ENCODE measurements around the gene TAGAP. TPM values are rescaled to one million over a fixed set of nuclear protein-coding genes. Genes with fewer than 3 reads are reported as not detected.
A peak's percentile ranks its signal among the peaks of the same experiment; 100 is the strongest.

Gene TAGAP
- total RNA-seq, 1 experiment from 2014 or later, result 4.7 TPM

GRCh38 chr6:159063549-159063948, 18.8 kb upstream of the TAGAP start:
- no peak overlapping the region for H3K27ac ChIP-seq
- no peaks in the 10 kb centered on the region for H3K36me3 ChIP-seq
- no peak overlapping the region for H3K4me3 ChIP-seq
- no peaks in the 10 kb centered on the region for H3K9me3 ChIP-seq (replicated peaks)
- DNase-seq, result no peak
- H3K27me3 ChIP-seq, result no peaks in the 10 kb centered on the region; the same call in 1 of the 2 replicates
- H3K4me1 ChIP-seq, result no peaks in the 10 kb centered on the region

- no peak overlapping the region for H3K4me3 ChIP-seq
- no peaks in the 10 kb centered on the region for H3K36me3 ChIP-seq
- no peaks in the 10 kb centered on the region; the same call in 1 of the 2 replicates for H3K27me3 ChIP-seq
- no peak overlapping the region for H3K27ac ChIP-seq
- no peaks in the 10 kb centered on the region for H3K9me3 ChIP-seq (replicated peaks)
- no peaks in the 10 kb centered on the region for H3K4me1 ChIP-seq
- no peak for DNase-seq
Observed at GRCh38 chr6:159062976-159063375, 18.2 kb upstream of the TAGAP start.

- no peaks in the 10 kb centered on the region for H3K4me1 ChIP-seq
- H3K27ac ChIP-seq, result no peak overlapping the region
- H3K9me3 ChIP-seq (replicated peaks), result no peaks in the 10 kb centered on the region
- no peaks in the 10 kb centered on the region for H3K36me3 ChIP-seq
- no peak for DNase-seq
- no peaks in the 10 kb centered on the region; the same call in 1 of the 2 replicates for H3K27me3 ChIP-seq
- no peak overlapping the region for H3K4me3 ChIP-seq
Observed at GRCh38 chr6:159062564-159062945, 17.8 kb upstream of the TAGAP start.

GRCh38 chr6:159061805-159062563, 17.2 kb upstream of the TAGAP start:
- DNase-seq, result no peak
- no peak overlapping the region for H3K4me3 ChIP-seq
- no peaks in the 10 kb centered on the region for H3K4me1 ChIP-seq
- no peaks in the 10 kb centered on the region; the same call in 1 of the 2 replicates for H3K27me3 ChIP-seq
- H3K27ac ChIP-seq, result no peak overlapping the region
- H3K36me3 ChIP-seq, result no peaks in the 10 kb centered on the region
- H3K9me3 ChIP-seq (replicated peaks), result no peaks in the 10 kb centered on the region

GRCh38 chr6:159061146-159061545, 16.4 kb upstream of the TAGAP start:
- Histone ChIP-seq H3K27me3 (no peaks in the 10 kb centered on the region; the same call in 1 of the 2 replicates), H3K9me3 (replicated peaks) (no peaks in the 10 kb centered on the region), H3K36me3 (no peaks in the 10 kb centered on the region), H3K4me1 (no peaks in the 10 kb centered on the region), H3K4me3 (no peak overlapping the region), H3K27ac (no peak overlapping the region)
- DNase-seq, result no peak

GRCh38 chr6:159059885-159060506, 15.2 kb upstream of the TAGAP start:
- Histone ChIP-seq H3K9me3 (replicated peaks) (no peaks in the 10 kb centered on the region), H3K4me3 (no peak overlapping the region), H3K36me3 (no peaks in the 10 kb centered on the region), H3K27me3 (no peaks in the 10 kb centered on the region; the same call in 1 of the 2 replicates), H3K4me1 (no peaks in the 10 kb centered on the region), H3K27ac (no peak overlapping the region)
- DNase-seq, result no peak

- DNase-seq, result no peak
- H3K4me1 ChIP-seq, result no peaks in the 10 kb centered on the region
- H3K4me3 ChIP-seq, result no peak overlapping the region
- H3K27ac ChIP-seq, result no peak overlapping the region
- H3K27me3 ChIP-seq, result no peaks in the 10 kb centered on the region; the same call in 1 of the 2 replicates
- no peaks in the 10 kb centered on the region for H3K36me3 ChIP-seq
- no peaks in the 10 kb centered on the region for H3K9me3 ChIP-seq (replicated peaks)
Observed at GRCh38 chr6:159059141-159059540, 14.3 kb upstream of the TAGAP start.

- Histone ChIP-seq H3K4me3 (no peak overlapping the region), H3K27me3 (no peaks in the 10 kb centered on the region), H3K36me3 (no peaks in the 10 kb centered on the region), H3K9me3 (replicated peaks) (no peaks in the 10 kb centered on the region), H3K27ac (no peak overlapping the region), H3K4me1 (no peaks in the 10 kb centered on the region)
- no peak for DNase-seq
Observed at GRCh38 chr6:159056899-159057298, 12.1 kb upstream of the TAGAP start.

GRCh38 chr6:159056432-159056831, 11.6 kb upstream of the TAGAP start:
- H3K36me3 ChIP-seq, result no peaks in the 10 kb centered on the region
- no peak overlapping the region for H3K4me3 ChIP-seq
- no peaks in the 10 kb centered on the region for H3K27me3 ChIP-seq
- no peak for DNase-seq
- H3K4me1 ChIP-seq, result no peaks in the 10 kb centered on the region
- no peak overlapping the region for H3K27ac ChIP-seq
- no peaks in the 10 kb centered on the region for H3K9me3 ChIP-seq (replicated peaks)

GRCh38 chr6:159056003-159056402, 11.2 kb upstream of the TAGAP start:
- DNase-seq, result no peak
- H3K27me3 ChIP-seq, result no peaks in the 10 kb centered on the region
- no peak overlapping the region for H3K4me3 ChIP-seq
- H3K36me3 ChIP-seq, result no peaks in the 10 kb centered on the region
- H3K4me1 ChIP-seq, result no peaks in the 10 kb centered on the region; the same call in 1 of the 2 replicates
- H3K9me3 ChIP-seq (replicated peaks), result no peaks in the 10 kb centered on the region
- no peak overlapping the region for H3K27ac ChIP-seq

GRCh38 chr6:159053781-159054398, 9.1 kb upstream of the TAGAP start:
- no peak for DNase-seq
- Histone ChIP-seq H3K36me3 (no peaks in the 10 kb centered on the region), H3K9me3 (replicated peaks) (no peaks in the 10 kb centered on the region; the same call in 1 of the 2 replicates), H3K4me3 (no peak overlapping the region), H3K27me3 (no peaks in the 10 kb centered on the region), H3K27ac (no peak overlapping the region), H3K4me1 (peaks cover 4% of the 10 kb centered on the region; the same call in 1 of the 2 replicates)

GRCh38 chr6:159052720-159053119, 7.9 kb upstream of the TAGAP start:
- Histone ChIP-seq H3K4me1 (peaks cover 15% of the 10 kb centered on the region), H3K4me3 (no peak overlapping the region), H3K27me3 (no peaks in the 10 kb centered on the region), H3K27ac (no peak overlapping the region), H3K36me3 (no peaks in the 10 kb centered on the region), H3K9me3 (replicated peaks) (no peaks in the 10 kb centered on the region; the same call in 1 of the 2 replicates)
- DNase-seq, result no peak

GRCh38 chr6:159047891-159048685, 3.3 kb upstream of the TAGAP start:
- H3K9me3 ChIP-seq (replicated peaks), result no peaks in the 10 kb centered on the region; the same call in 1 of the 2 replicates
- H3K27ac ChIP-seq, result peak overlapping the region; percentile 36; the same call in 1 of the 2 replicates
- DNase-seq, result peak; percentile 73 to 85
- peaks cover 41% of the 10 kb centered on the region for H3K4me1 ChIP-seq
- H3K4me3 ChIP-seq, result peak overlapping the region; percentile 14; the same call in 1 of the 2 replicates
- no peaks in the 10 kb centered on the region for H3K36me3 ChIP-seq
- H3K27me3 ChIP-seq, result no peaks in the 10 kb centered on the region

- Histone ChIP-seq H3K27me3 (no peaks in the 10 kb centered on the region), H3K36me3 (no peaks in the 10 kb centered on the region), H3K4me3 (no peak overlapping the region), H3K4me1 (peaks cover 43% of the 10 kb centered on the region), H3K9me3 (replicated peaks) (no peaks in the 10 kb centered on the region; the same call in 1 of the 2 replicates), H3K27ac (no peak overlapping the region)
- DNase-seq, result peak in 1 of 2 experiments; percentile 31
Observed at GRCh38 chr6:159045801-159046200, 1.0 kb upstream of the TAGAP start.
